RWPE1 (cell line): Measurements from ENCODE around the gene RNF141.
A peak's percentile ranks its signal among the peaks of the same experiment; 100 is the strongest.

Experiments used
- CTCF ChIA-PET: fragments of 350-600 bp; sonication (Branson Sonifier 250); formaldehyde crosslinking; extraction: SDS; loops from one replicate; lab custom pipeline; 2021; lab: Yijun Ruan, JAX
- POLR2A ChIA-PET: fragments of 400-600 bp; formaldehyde crosslinking; extraction: SDS; loops from one replicate; lab custom pipeline; 2020; ENCODE audit warnings: antibody characterized with exemption; ENCODE audit not compliant: low non-redundant PET; lab: Yijun Ruan, JAX
- DNase-seq: peaks from one replicate; pipeline ENCODE4 v3.0.0; 2012; ENCODE audit warnings: low spot score
- H3K27ac ChIP-seq: fragments of 450-650 bp; 2 replicates; pipeline ENCODE4 v1.5.1; 2017
- CTCF ChIP-seq: fragments of 450-650 bp; conservative IDR thresholded peaks from 2 replicates; pipeline ENCODE4 v1.5.1; 2017; ENCODE audit warnings: low read depth, mild to moderate bottlenecking

RNF141 gene

GRCh38 chr11:10541561-10541930 is 559 bp upstream of the RNF141 start:
- no peak for TF ChIP-seq CTCF
- H3K27ac ChIP-seq: peak overlapping the region; percentile 81
- CTCF ChIA-PET: interaction anchor here (0.6 to 1.5 kb wide), 7 partner anchors 13 to 251 kb away, joined by 3 to 8 read pairs (median 3); no protein-coding TSS in a partner anchor
- no peak for DNase-seq
- POLR2A ChIA-PET: interaction anchor here (0.6 to 1.0 kb wide), 2 partner anchors 11 to 126 kb away, joined by 4 read pairs; no protein-coding TSS in a partner anchor

- peak overlapping the region; percentile 81 for H3K27ac ChIP-seq
- TF ChIP-seq CTCF: no peak
- DNase-seq: no peak
- ChIA-PET POLR2A (interaction anchor here (0.6 to 1.2 kb wide), 4 partner anchors 10 to 235 kb away, joined by 3 to 4 read pairs (median 4); partner anchors contain the start of gene ADM), CTCF (interaction anchor here (0.6 to 1.5 kb wide), 9 partner anchors 12 to 252 kb away, joined by 3 to 8 read pairs (median 3); no protein-coding TSS in a partner anchor)
Observed at GRCh38 chr11:10540546-10540914, 457 bp downstream of the RNF141 start.

GRCh38 chr11:10539339-10539738 is 1.6 kb downstream of the RNF141 start:
- H3K27ac ChIP-seq: no peak overlapping the region
- TF ChIP-seq CTCF: no peak
- POLR2A ChIA-PET: no interaction called here
- DNase-seq: no peak
- CTCF ChIA-PET: no interaction called here

- CTCF ChIA-PET: no interaction called here
- H3K27ac ChIP-seq: no peak overlapping the region
- TF ChIP-seq CTCF: no peak
- DNase-seq: no peak
- POLR2A ChIA-PET: no interaction called here
Observed at GRCh38 chr11:10538924-10539323, 2.1 kb downstream of the RNF141 start.

- ChIA-PET CTCF (interaction anchor here (0.5 kb wide), 1 partner anchor 17 kb away, joined by 4 read pairs; no protein-coding TSS in a partner anchor), POLR2A (no interaction called here)
Observed at GRCh38 chr11:10537600-10537999, 3.4 kb downstream of the RNF141 start.

GRCh38 chr11:10534316-10534715 is 6.7 kb downstream of the RNF141 start:
- ChIA-PET POLR2A (no interaction called here), CTCF (interaction anchor here (1.5 kb wide), 1 partner anchor 22 kb away, joined by 3 read pairs; no protein-coding TSS in a partner anchor)
- no peak for TF ChIP-seq CTCF
- H3K27ac ChIP-seq: no peak overlapping the region
- no peak for DNase-seq

More at GRCh38 chr11:10537600-10537999, 3.4 kb downstream of the RNF141 start:
- TF ChIP-seq CTCF: no peak
- DNase-seq: no peak
- H3K27ac ChIP-seq: no peak overlapping the region
